Kidney glomerular epithelial cell (primary cell): Measurements from ENCODE around the gene AQP12A.
"Not testable (repeated sequence)": the region's sequence is repeated elsewhere in the genome, so short reads cannot be mapped to it uniquely, and the experiment has no call there.

Experiments
- DNase-seq: peaks from one replicate; lab custom pipeline; 2025; lab: John Stamatoyannopoulos, UW

AQP12A gene

DNA sequence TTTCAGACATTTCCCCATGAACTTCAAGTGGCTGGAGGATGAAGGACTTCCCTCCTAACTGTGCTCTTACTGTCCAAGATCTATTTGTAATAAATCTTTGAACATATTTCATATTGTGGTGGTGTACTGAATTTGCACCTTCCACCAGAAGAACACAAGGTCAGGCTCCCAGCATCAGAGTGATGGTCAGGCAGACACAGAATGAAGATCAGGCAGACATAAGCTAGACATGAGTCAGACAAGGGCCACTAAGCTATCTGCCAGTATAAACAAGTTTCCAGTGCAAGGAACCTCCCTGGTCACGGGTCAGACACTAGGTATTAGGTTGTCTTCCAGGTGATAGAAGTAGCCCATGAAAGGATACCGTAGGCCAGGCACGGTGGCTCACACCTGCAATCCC is 29.0 kb upstream of the AQP12A start:
- DNase-seq = no peak

DNA sequence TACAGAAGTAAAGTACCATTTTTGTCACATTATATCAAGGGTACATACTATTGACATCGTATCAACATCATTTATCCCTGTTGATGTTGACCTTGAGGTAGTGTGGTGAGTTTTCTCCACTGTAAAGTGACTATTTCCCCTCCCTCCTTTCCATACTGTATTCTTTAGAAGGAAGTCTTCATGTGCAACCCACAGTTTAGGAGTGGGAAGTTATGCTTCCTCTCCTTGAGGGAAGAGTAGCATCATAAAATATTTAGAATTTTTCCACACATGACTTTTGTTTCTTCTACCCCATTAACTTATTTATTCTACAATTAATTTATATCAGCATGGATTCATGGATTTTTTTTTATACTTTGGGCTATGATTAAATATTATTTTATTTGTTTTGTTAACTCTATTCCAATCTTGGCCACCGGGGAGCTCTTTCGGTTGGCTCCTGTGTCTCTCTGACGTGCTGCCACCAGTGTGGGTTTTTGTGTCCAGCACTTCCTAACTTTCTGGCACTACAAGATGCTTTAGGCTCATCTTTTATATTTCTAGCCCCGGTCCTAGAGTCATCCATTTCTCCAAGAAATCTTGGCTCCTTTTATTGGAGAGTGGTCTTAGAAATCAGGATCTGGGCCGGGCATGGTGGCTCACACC is 28.0 kb upstream of the AQP12A start:
- no peak for DNase-seq

DNA sequence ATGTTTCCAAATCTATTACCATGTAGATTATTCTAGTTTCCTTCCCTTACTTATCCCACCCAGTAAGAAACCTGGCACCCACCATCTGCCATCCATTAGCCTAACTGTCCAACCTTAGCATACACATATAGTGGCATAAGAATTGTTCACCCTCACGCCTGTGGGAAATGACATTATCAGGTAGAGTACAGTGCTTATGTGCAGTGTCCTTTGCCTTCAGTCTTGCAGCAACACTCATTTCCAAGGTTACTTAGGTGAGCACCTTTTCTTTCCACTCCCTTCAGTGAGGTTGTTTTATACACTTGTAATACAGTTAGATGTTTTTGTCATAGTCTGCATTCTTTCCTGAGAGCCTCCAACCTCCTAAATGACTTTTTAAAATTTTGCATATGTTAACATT is 27.0 kb upstream of the AQP12A start:
- DNase-seq = no peak

DNA sequence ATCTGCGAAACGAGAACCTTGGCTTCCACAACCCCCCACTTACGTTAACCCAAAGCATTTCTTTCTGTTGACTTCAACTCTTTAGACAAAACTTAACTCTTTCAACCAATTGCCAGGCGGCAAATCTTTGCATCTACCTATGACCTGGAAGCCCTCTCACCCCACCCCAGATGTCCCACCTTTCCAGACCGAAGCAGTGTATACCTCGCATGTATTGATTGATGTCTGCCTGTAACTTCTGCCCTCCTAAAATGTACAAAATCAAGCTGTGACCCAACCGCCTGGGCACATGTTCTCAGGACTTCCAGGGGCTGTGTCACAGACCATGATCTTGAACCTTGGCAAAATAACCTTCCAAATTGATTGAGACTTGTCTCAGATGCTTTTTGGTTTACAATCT is 21.3 kb upstream of the AQP12A start:
- no peak for DNase-seq

DNA sequence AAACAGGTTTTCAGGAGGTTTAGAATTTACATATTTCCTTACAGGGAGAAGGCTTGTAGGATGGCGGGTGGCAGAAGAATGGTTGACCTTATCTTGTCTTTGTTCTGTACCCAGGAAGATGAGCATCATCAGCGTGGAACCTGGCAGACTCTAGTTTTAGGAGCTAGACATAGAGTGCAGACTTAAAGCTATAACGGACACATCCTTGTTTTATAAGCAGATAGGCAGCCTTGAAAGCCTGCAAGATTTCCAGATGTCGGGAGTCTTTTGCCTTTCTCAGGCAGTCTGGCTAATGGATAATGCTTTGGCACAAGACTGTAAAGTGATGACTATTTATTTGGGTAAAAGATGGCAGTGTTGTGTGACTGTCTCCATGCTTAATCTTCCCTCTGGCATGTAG is 20.7 kb upstream of the AQP12A start:
- no peak for DNase-seq

DNA sequence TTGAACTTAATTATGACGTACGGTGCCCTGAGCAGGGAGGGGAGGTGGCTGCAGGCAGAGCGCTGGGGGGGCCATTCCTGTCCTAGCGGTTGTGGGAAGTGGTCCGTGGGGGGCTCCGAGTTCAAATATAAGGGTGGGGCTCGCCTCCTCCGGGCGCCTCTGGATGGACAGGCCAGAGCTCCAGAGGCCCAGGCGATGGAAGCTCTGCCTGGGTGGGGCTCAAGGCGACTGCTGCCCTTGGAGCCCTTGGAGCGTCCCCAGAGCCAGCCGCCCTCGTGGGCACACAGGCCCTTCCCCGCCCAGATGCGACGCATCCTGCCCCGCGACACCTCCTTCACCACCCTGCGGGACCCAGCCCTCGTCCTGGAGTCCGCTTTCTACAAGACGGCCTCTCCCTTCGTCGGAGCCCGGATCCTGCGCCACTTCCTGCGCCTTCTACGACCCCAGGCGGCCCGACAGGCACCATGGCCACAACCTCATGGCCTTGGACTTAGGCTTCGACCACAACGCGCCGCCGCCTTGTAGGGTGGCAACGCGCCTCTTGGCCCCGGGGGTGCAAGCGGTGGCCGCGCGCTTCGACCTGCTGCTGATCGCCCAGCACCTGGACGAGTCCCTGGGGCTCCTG is 19.5 kb upstream of the AQP12A start:
- DNase-seq = no peak

DNA sequence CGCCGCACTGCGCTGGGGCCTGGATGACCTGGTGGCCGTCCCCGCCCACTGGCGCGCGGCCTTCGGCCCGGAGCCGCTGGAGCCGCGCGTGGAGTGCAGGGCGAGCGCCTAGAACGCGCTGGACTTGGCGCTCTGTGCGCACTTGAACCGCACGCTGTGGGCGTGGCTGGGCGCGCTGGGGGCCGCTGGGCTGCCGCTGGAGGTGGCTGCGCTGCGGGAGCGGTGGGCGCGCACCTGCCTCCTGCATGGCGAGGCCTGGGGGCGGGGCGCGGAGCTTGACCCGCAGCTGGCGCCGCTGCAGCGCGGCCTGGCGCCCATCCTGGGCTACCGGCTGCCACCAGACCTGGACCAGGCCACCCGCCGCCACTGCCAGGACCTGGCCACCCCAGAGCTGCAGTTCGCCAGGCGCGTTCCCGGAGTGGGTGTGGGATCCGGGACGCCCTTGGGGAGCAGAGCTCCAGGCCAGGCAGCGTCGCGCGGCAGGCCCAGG is 18.9 kb upstream of the AQP12A start:
- DNase-seq = no peak

DNA sequence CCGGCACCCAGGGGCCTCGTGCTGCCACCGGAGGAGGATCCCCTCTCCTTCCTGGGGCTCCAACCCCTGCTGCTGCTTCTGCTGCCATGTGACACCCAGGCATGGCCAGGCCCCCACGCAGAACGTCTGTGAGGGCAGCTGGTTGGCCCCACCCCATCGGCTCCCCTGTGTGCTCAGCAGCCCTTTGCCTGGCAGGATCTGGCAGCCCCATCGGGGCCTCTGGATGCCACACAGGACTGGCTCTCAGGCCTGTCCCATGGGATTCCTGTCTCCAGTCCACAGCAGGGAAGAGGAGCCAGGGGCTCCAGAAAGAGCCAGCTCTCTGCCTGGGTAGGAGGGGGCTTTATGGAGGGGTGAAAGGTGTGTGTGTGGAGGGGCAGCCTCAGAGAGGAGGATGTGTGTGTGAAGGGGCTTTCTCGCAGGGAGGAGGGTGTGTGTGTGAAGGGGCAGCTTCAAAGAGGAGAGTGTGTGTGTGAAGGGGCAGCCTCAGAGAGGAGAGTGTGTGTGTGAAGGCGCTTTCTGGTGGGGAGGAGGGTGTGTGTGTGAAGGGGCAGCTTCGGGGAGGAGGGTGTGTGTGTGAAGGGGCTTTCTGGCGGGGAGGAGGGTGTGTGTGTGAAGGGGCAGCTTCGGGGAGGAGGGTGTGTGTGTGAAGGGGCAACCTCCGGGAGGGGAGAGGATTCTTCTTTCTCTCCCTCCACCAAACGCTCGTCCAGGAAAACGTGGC is 17.0 kb upstream of the AQP12A start:
- DNase-seq = not testable (repeated sequence)

DNA sequence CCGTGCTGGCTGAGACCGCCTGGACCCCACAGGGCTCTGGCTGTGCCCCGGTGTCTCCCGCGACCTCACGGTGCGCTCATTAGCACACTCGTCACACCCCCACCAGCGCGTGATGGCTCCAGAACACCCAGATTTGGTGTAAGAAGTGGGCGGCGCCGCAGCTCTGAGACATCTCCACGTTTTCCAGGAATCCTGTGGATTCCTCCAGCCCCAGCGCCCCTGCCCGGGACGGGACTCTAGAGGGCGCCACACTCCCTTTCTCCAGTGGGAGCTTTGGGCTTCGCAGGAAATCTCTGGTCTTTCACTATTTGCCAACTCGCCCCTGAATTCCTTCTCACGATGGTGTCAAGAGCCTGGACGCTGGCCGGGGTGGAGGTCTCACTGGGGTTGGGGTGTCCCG is 16.3 kb upstream of the AQP12A start:
- not testable (repeated sequence) for DNase-seq

DNA sequence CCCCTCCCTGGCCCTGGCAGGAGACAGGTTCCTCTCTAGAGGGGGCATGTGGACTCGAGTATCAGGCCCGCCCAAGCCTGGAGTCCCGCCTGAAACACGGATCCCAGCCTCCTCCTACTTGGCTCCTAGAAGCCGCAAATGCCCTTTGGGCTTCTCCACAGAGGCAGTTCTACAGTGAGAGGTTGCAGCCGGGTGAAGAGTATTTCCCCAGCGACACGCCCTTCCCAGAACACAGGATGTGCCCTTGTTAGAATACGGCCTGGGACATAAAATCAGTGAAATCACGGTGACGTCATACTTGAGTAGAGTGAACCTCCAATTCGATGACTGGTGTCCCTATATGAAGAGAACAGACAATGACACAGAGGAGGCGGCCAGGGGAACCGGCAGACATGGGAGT is 13.6 kb upstream of the AQP12A start:
- DNase-seq = not testable (repeated sequence)

DNA sequence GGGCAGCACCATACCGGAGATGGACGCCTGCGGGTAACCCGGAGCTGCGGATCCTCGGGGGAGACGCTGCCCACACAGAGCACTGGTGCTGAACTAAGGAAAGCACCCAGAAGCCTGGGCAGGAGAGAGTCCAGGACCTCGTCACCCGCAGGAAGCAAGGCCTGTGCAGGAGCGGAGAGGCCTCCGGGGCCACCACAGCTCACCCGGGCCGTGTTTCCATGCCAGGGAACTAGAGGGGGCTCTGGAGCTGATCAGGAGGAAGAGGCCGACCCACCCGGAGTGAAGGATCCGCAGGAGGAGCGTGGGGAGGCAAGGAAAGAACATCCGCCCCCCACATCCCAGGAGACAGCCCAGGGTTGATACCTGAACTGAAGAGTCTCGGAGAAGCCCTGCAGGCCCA is 12.8 kb upstream of the AQP12A start:
- not testable (repeated sequence) for DNase-seq

DNA sequence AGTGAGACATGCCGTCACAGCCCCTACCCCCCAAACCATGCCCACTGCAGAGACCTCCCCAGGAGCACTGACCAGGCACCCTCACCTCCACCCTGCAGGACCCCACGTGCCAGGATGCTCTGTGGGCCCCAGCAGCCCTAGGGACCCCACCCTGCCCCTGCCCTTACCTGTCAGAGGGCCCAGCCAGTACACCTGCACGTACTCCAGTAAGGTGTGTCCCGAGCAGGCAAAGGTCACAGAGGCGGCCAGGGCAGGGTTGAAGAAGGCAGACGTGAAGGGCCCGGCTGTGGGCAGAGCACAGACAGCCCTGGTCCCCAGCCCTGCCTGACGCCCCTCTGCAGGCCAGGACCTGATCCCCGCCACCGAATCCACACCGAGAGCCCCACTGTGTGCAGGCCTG is 11.5 kb upstream of the AQP12A start:
- not testable (repeated sequence) for DNase-seq

DNA sequence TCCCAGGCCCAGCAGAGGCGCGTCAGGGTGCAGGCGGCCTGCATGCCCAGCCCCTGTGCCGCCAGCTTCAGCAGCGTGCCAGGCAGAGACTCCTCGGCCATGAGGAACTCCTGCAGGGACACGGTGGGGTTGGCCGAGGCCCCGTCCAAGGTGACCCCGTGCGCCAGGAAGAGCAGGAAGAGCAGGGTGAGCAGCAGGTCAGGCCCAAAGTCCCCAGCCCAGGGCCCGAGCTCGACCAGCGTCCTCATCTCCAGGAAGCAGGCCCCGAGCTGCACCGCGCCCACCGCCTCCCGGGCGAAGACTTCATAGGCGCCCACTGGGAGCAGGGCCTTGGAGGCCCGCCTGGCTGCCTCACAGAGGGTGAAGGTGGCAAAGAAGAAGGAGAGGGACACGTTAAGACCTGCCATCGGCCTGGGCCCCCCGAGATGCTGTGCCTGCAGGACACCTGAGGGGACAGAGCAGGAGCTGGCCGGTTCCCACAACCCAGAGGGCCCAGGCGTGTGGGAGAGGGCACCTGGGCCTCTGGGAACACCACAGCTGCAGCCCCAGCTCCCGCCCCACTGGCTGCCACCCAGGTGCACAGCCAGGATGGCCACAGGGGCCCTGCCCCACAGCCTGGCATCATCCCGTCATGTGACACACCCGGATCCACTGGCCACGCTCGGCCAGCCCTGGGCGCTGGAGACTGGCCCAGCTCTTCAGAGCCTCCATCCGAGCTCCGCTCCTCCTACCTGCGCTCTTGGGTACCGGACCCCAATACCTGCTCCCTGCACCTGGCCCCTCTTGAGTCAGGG is 9.0 kb upstream of the AQP12A start, which contains the start of gene AQP12B:
Gene AQP12B, minus strand, starts transcription at position 455 of the 794 bp plus-strand sequence. Its CDS starts 48 bp downstream, at position 407.
- DNase-seq = not testable (repeated sequence)

DNA sequence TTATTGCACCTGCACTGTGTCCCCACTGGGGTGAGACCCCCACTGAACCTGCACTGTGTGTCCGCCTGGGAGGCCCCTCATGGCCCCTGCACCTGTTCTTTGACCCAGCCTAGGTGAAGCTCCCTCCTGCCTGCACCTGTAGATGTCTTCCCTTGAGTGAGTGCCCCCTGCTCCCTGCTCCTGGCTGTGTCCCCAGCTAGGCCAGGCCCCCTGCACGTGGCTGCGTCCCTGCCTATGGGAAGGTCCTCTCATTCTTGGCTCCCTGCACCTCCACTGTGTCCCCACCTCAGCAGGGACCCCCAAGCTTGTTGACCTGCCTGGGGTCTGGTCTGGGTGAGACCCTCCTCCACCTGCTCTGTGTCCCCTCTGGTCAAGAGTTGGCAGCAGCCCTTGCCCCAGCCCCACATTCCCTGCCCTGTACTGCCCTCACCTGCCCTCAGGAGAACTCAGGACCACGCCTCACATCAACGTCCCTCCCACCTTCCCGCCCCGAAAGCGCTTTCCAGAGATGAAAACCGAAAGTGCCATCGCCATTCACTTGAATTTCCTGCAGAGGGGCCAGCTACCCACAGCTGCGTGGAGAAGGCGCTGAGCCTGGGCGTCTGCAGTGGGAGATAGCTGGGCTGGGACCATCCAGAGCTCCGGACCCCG is 8.2 kb upstream of the AQP12A start:
- DNase-seq = not testable (repeated sequence)

DNA sequence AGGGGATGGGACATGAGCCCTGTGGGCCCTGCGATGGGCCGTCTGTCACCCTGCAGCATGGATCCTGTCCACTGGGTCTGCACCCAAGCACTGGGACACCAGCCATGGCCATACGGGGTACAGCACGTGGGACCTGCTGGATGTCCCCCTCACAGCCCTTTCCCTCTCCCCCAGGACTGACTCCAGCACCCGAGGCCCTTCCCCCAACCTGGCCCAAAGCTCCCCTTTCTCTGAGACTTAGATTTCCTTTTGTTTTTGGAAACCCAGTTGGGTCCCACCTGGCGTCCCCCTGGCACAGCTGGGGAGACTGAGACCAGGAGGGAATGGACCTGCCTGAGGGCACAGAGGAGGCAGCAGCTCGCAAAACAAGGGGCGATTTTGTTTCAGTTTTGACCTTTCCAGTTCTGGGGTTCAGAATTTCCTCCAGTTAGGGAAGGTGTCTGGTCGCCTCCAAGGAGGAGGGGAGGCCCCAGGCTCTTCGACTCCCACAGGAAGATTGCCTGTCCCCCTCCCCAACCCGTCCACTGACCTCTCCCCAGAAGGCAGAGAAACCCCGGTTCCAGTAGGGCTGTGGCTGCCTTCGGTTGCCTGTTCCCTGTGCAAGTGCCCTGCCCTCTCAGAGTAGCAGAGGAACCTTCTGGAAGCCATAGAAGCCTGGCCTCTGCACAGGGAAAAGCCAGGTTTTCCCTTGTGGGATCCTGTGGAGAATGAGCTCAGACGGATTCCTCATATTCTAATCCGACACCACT is 7.5 kb upstream of the AQP12A start:
- DNase-seq = not testable (repeated sequence)

DNA sequence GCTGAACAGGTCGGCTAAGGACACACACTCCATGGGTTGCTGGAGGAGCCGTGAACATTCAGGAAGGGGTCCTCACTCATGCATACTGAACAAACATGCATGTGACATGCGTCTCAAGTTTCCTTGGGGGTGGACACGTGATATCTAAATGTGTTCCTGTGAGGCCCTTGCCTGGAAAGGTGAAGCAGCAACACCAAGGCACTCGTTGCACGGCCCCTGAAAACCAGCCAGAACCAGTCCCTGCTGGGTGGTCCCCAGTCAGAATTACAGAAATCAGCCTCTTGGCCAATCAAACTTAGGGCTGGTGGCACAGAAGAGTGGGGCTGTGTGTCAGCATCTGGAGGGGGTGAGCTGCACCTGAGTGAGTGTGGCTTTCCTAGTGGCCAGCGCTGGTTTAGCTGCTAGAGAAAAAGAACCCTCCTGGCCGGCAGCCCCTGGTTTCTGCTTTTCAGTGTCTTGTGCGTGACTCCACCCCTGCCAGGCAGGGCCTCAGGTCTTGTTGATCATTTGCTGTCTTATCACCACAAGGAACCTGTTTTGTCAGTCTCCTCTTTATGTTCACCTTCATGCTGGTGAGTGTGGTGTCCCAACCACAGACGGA is 5.8 kb upstream of the AQP12A start:
- no peak for DNase-seq

DNA sequence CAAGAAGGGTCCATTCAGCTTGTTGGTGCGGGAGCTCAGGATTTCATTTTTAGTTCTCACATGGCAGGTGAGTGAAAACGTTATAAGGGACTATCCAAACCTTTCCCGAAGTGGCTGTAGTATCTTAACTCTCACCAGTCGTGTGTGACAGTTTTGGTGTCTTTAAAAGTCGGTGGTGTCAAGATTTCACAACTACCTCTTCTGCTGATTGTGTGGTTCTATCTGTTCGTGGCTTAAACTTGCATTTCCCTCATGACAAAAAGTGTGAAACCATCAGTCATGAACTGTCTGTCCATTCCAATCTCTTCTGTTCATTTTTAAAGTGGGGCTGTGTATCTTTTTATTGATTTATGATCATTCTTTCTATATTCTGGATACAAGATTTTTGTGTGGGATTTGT is 5.2 kb upstream of the AQP12A start:
- no peak for DNase-seq

DNA sequence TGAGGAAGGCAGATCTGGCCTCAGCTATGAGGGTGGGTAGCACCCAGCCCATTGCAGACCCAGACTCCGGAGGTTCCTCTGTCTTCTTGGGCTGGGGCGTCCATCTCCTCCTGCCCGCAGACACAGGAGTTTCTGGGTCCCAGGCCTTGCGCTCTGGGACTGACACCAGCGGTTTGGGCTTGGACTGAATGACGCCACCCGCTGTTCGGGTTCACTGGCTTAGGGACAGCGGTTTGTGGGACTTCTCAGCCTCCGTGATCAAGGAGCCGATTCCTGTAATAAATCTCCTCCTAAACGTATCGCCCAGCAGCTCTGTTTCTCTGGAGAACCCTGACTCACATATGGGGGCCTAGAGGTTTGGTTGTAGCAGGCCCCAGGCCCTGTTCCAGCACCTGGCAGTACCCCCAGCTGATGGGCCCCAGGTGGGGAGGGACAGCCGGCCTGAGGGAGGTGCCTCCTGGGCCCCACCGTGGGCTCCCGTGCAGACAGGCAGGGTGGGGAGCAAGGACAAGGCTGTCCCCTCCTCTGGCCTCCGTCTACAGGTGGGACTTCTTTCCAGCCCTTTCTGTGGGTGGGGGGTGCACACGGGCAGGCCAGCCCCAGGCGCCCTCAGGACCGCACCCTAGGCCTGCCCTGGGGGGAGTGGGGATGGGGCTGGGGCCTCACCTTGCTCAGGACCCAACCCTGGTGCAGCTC is 4.5 kb upstream of the AQP12A start:
- DNase-seq = no peak

DNA sequence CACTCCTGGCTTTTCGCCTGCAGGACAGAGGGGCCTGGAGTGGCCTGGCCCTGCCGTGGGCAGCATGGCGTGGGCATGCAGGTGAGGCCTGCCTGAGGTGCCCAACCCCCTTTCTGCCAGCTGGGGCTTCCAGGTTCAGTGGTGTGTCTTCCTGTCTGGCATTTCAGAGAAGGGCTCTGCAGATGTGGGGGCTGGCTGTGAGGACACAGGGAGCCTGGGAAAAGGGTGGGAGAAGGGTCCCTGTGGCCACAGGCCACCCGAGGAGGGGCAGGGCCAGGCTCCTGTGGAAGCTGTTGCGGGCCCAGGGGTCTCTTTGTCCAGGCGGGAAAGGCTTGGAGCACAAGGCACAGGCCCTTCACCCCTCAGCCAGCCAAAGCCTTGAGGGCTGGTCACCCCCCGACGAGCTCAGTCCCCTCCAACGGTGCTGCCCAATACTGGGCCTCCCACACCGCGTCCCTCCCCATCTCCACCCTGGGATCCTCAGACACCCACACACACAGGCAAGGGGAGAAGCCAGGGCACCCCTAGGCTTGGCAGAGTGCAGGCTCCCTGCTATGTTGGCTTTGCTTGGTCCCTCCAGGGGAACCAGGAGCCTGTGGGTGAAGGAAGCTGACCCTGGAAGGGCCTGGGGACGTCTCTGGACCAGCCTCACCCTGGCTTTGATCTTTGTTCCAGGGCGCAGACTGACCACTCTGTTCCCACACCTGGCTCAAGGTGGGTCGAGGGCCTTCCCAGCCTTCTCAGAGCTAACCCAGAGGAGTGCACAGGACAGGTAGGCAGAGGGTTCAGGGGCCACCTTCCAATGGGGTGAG is 3.7 kb upstream of the AQP12A start:
- no peak for DNase-seq
